Stomach (tissue), 9 donors: ENCODE results near the gene SH3YL1. TPM values are rescaled to one million over a fixed set of nuclear protein-coding genes. Genes with fewer than 3 reads are reported as not detected.

Experiments used
- DNase-seq, 2 donors: peaks; one replicate each; pipeline versions ENCODE4 v3.0.0 to v3.0.0-alpha.2; 2013 to 2019
- H3K27ac ChIP-seq, 5 donors: fragments of 200-600 bp in 4 of 5; sonication (generic) in 4 of 5; one replicate each; pipeline ENCODE4 v1.5.1; 2013 to 2019; ENCODE audit warnings: mild to moderate bottlenecking in 1 of 5, moderate library complexity in 1 of 5
- H3K27me3 ChIP-seq, 3 donors: fragments of 200-600 bp; sonication (generic); one replicate each; pipeline ENCODE4 v1.5.1; 2017 to 2019; ENCODE audit warnings: mixed run types in 1 of 3
- H3K36me3 ChIP-seq, 4 donors: fragments of 200-600 bp; sonication (generic); 1 replicate in 3 of 4; 2 replicates in 1 of 4; pipeline ENCODE4 v1.5.1; 2016 to 2019
- H3K4me1 ChIP-seq, 4 donors: fragments of 200-600 bp; sonication (generic); one replicate each; pipeline ENCODE4 v1.5.1; 2016 to 2019
- H3K4me3 ChIP-seq, 4 donors: fragments of 200-600 bp; sonication (generic) in 3 of 4; one replicate each; pipeline ENCODE4 v1.5.1; 2016 to 2019; ENCODE audit warnings: mild to moderate bottlenecking in 1 of 4
- H3K9me3 ChIP-seq, 4 donors: fragments of 200-600 bp; sonication (generic); one replicate each; pipeline ENCODE4 v1.5.1; 2016 to 2019
- EP300 ChIP-seq: sonication (generic); formaldehyde crosslinking; IDR thresholded peaks from one replicate; pipeline ENCODE4 v1.6.1; 2017; ENCODE audit warnings: antibody characterized with exemption
- POLR2A ChIP-seq, 4 donors: fragments of 450-650 bp; IDR thresholded peaks; one replicate each; pipeline ENCODE4 v1.6.1; 2016; ENCODE audit warnings: antibody characterized with exemption in 4 of 4, control low read depth in 2 of 4, mild to moderate bottlenecking in 1 of 4, moderate library complexity in 1 of 4
- POLR2AphosphoS5 ChIP-seq, 3 donors: sonication (generic); formaldehyde crosslinking; IDR thresholded peaks; one replicate each; pipeline ENCODE4 v1.6.1; 2016; ENCODE audit warnings: antibody characterized with exemption in 3 of 3
- WGBS, 5 donors: extraction: QIAGEN DNeasy Blood & Tissue Kit in 3 of 5; methylation state at CpG; one replicate each; pipeline versions ENCODE4 v1.1.5 to v1.1.7; 2013 to 2018; 5-methylcytosine and 5-hydroxymethylcytosine counted together
- intact Hi-C: fragments of 100-400 bp; cut with DNase I; formaldehyde crosslinking; loops from one replicate; pipeline ENCODE4 v1.15.1; 2023; ENCODE audit warnings: low total_unique reads
- polyA plus RNA-seq, 3 donors: library from polyadenylated mRNA; stranded (reverse); fragments of 200-250 nt; gene quantifications; one replicate each; pipeline ENCODE4 v1.2.3, GENCODE V29; 2013
- total RNA-seq, 5 donors: library from RNA; depleted of rRNA; stranded (reverse); fragments of >200 nt; gene quantifications; one replicate each; pipeline versions ENCODE4 v1.1.0 to v1.2.3, GENCODE V29; 2014 to 2016
- TF ChIP-seq, protein P1 (sequence below), 7 experiments: fragments of 450-650 bp in 4 of 7; fragments of 200-600 bp in 3 of 7; sonication (generic) in 3 of 7; IDR thresholded peaks; one replicate each; pipeline ENCODE4 v1.5.1; 2016 to 2019; ENCODE audit warnings: antibody characterized with exemption in 7 of 7, control low read depth in 2 of 7, mild to moderate bottlenecking in 1 of 7
- donor health status: healthy with polysubstance abuse.
- donor health status: Bipolar disorder and iron deficiency.
- donor health status: healthy.

The SH3YL1 gene
- total and polyA plus RNA-seq, 8 donors: 45.5 to 230 (median 143) TPM

DNA sequence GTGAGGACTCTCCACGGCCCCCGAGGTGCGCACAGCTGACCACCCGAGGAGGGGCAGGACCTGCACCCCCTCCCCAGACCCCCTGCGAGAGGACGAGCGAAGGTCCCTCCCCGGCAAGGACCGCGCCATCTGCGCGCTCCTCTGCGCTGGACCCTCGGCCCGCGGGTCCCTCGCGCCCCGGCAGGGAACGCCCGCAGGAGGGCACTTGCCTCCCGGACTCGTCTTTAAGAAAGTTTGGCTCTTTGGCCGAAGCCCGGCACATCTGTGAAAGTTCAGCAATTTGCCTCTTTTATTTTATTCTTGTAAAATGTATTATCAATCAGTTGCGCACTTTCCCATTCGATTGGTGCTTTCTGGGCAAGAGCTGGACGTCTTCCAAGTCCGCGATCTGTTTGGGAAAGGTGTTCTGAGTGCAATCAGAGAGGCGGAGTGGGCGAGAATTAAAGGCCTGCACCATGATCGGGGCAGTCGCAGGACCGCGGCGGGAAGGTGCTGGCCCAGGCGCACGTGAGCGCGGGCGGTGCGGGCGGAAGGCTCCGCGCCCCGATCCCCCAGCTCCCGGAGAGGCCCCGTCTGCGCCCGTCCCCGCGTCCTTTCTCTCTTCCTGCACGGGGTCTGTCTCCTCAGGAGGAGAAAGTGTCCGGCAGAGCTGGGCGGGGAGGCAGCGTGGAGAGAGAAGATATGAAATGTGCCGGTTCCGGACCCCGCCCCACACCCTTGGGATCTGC, 25.7 kb upstream of the SH3YL1 start:
- 0 to 2% (median 1%) methylated on average over 49 to 60 of the region's 60 CpGs for WGBS, 5 donors
- H3K9me3 ChIP-seq: no peaks in the 10 kb centered on the region
- DNase-seq: peak; percentile 53 to 59
- peaks cover 31 to 54% (median 40%) of the 10 kb centered on the region in 4 donors for H3K4me1 ChIP-seq
- H3K27me3 ChIP-seq: peaks cover 9 to 52% (median 32%) of the 10 kb centered on the region in 3 donors
- H3K27ac ChIP-seq: peak overlapping the region; percentile 3 to 55 (median 39)
- H3K36me3 ChIP-seq: no peaks in the 10 kb centered on the region
- intact Hi-C loops: no loop called here
- no peak for TF ChIP-seq EP300
- TF ChIP-seq, protein P1, sequence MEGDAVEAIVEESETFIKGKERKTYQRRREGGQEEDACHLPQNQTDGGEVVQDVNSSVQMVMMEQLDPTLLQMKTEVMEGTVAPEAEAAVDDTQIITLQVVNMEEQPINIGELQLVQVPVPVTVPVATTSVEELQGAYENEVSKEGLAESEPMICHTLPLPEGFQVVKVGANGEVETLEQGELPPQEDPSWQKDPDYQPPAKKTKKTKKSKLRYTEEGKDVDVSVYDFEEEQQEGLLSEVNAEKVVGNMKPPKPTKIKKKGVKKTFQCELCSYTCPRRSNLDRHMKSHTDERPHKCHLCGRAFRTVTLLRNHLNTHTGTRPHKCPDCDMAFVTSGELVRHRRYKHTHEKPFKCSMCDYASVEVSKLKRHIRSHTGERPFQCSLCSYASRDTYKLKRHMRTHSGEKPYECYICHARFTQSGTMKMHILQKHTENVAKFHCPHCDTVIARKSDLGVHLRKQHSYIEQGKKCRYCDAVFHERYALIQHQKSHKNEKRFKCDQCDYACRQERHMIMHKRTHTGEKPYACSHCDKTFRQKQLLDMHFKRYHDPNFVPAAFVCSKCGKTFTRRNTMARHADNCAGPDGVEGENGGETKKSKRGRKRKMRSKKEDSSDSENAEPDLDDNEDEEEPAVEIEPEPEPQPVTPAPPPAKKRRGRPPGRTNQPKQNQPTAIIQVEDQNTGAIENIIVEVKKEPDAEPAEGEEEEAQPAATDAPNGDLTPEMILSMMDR (IDR thresholded peaks at IDR 0.05): no peak
- no peak for TF ChIP-seq POLR2A (IDR thresholded peaks at IDR 0.05)
- no peak for TF ChIP-seq POLR2AphosphoS5 (IDR thresholded peaks at IDR 0.05)
- H3K4me3 ChIP-seq: peak overlapping the region; percentile 50 to 66 (median 56)

DNA sequence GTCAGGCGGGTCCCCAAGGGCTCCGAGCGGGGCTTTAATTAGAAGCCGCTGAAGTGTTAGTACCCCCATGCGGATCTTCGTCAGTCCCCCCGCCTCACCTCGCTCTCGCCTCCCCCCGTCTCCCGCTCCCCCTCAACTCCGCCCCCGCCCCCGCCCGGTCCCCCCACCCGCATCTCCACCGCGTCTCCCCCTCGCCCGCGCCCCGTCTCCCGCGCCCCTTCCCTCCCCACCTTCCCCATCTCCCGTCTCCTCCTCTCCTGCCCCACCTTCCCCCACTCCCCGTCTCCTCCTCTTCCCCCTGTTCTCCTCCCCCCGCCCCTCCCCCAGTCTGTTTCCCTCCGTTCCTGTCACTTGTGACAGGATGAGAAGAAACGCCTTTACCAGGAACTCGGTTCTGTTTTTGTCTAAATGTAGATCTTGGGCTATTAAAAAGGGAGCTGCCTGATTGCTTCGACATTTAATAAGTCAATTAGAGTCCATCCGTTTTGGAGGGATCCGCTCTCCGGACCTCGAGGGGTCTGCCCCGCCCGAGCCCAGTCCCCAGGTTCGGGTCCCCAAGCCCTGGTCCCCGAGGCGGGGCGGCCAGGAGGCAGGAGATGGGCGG, 25.0 kb upstream of the SH3YL1 start:
- peak overlapping the region; percentile 39 to 73 (median 69) for H3K27ac ChIP-seq
- TF ChIP-seq EP300: no peak
- TF ChIP-seq, protein P1 (IDR thresholded peaks at IDR 0.05): no peak
- no peak for TF ChIP-seq POLR2AphosphoS5 (IDR thresholded peaks at IDR 0.05)
- TF ChIP-seq POLR2A (IDR thresholded peaks at IDR 0.05): no peak
- WGBS, 5 donors: 2 to 4% (median 3%) methylated on average over 22 to 42 of the region's 42 CpGs
- H3K4me3 ChIP-seq: peak overlapping the region; percentile 50 to 66 (median 56)
- no peaks in the 10 kb centered on the region for H3K9me3 ChIP-seq
- intact Hi-C loops: no loop called here
- peaks cover 9 to 52% (median 32%) of the 10 kb centered on the region in 3 donors for H3K27me3 ChIP-seq
- no peaks in the 10 kb centered on the region for H3K36me3 ChIP-seq
- DNase-seq: peak in 1 of 2 donors; percentile 36
- H3K4me1 ChIP-seq: peaks cover 31 to 54% (median 40%) of the 10 kb centered on the region in 4 donors

DNA sequence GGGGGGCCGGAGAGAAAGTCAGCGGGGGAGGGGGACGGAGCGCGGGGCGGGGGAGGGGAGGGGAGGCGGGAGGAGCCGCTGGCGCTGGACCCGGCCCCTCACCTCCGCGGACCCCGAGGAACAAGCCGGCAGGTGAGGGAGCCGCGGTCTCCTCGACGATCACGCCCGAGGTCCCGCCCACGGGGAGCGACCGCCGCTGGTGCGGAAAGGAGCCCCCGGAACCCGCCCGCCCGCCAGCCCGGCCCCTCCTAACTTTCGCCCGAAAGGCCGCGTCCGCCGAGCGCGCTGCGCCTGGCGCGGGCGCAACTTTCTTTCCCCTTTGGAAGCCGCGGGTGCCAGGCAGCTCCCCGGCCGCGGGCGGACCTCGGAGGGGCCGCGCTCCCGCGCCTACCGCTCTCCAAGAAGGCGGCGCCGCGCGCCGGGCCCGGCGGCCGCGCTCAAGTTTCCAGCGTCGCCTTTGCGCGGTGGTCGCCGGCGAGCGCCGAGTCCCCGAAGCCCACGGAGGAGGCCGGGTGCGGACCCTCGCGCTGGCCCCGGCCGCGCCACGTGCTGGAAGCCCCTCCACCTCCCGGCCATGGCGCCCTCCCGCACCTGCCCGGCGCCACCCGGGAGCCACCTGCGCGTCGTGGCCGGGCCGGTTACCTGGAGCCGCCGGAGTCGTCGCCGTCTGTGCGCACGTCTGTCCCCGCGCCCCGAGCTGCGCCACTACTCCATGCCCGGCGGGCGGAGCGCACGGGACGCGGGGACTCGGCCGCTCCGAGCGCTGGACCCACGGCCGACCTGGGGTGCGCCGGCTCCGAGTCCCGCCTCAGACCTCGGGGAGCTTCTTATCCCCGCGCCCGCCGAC, 24.3 kb upstream of the SH3YL1 start, which contains the start of gene ALKAL2:
Gene ALKAL2, minus strand, starts transcription at position 181 of the 847 bp plus-strand sequence. CDS start 256 bp downstream, outside the sequence.
- H3K4me3 ChIP-seq: peak within 1 kb of the TSS; percentile 50 to 66 (median 56)
- DNase-seq: peak; percentile 39 to 53
- no peak for TF ChIP-seq EP300
- no peak for TF ChIP-seq POLR2AphosphoS5 (IDR thresholded peaks at IDR 0.05)
- TF ChIP-seq, protein P1 (IDR thresholded peaks at IDR 0.05): no peak
- no peak for TF ChIP-seq POLR2A (IDR thresholded peaks at IDR 0.05)
- intact Hi-C loops: no loop called here
- peak within 1 kb of the TSS; percentile 14 to 73 (median 69) for H3K27ac ChIP-seq
- H3K27me3 ChIP-seq: peaks cover 9 to 52% (median 32%) of the 10 kb centered on the region in 3 donors
- H3K4me1 ChIP-seq: peaks cover 31 to 54% (median 40%) of the 10 kb centered on the region in 4 donors
- no peaks in the 10 kb centered on the region for H3K9me3 ChIP-seq
- 0 to 3% (median 1%) methylated on average over 36 to 128 of the region's 128 CpGs for WGBS, 5 donors
- peaks cover 0 to 3% (median 0%) of the 10 kb centered on the region in 4 donors for H3K36me3 ChIP-seq

DNA sequence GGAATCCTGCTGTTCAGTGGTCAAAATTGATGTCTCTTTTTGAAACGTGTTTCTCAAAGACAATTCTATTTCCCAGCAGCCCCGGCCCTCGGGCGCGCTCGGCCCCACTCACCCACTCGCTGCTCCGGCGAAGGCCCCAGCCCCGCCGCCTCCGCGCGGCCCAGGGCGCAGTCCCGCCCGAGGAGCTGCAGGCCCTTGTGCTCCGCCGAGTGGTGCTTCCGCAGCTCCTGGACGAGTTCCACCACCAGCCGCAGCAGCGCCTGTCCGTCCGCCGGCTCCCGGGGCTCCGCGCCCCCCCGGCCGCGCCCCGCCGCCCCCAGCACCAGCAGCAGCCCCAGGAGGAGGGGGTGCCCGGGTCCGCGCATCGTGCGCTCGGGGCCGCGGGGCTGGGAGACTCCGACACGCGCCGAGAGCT, 23.6 kb upstream of the SH3YL1 start:
- Histone ChIP-seq H3K27ac (peak overlapping the region in 4 of 5 donors; percentile 14 to 71 (median 50)), H3K4me1 (peaks cover 31 to 54% (median 40%) of the 10 kb centered on the region in 4 donors), H3K9me3 (no peaks in the 10 kb centered on the region), H3K27me3 (peaks cover 9 to 52% (median 32%) of the 10 kb centered on the region in 3 donors), H3K4me3 (peak overlapping the region; percentile 50 to 66 (median 56)), H3K36me3 (peaks cover 0 to 8% (median 4%) of the 10 kb centered on the region in 4 donors)
- 1% methylated on average over 19 to 46 of the region's 46 CpGs for WGBS, 5 donors
- intact Hi-C loops: no loop called here
- peak; percentile 45 to 78 for DNase-seq
- no peak for TF ChIP-seq EP300
- TF ChIP-seq POLR2A (IDR thresholded peaks at IDR 0.05): no peak
- TF ChIP-seq, protein P1 (IDR thresholded peaks at IDR 0.05): no peak
- no peak for TF ChIP-seq POLR2AphosphoS5 (IDR thresholded peaks at IDR 0.05)
